Calu3 (cell line): Measurements from ENCODE around the gene HNRNPDL. TPM values are rescaled to one million over a fixed set of nuclear protein-coding genes. Genes with fewer than 3 reads are reported as not detected.

Source experiments
- BruUV-seq: library from RNA; stranded (reverse); fragments of 400-500 nt; replicated peaks from 2 replicates; lab custom pipeline; 2021; lab: Mats Ljungman, UMichigan
- CTCF ChIA-PET: fragments of 300-600 bp; sonication (Branson Sonifier 250); formaldehyde crosslinking; loops from one replicate; lab custom pipeline; 2022; ENCODE audit warnings: antibody characterized with exemption; lab: Charles Lee
- DNase-seq: peaks from one replicate; pipeline ENCODE4 v3.0.0; 2022
- H3K27ac Mint-ChIP-seq: one replicate; pipeline ENCODE4 v1.8.0; 2022; ENCODE audit warnings: mixed read lengths; ENCODE audit not compliant: unreplicated experiment
- H3K27me3 Mint-ChIP-seq: one replicate; pipeline ENCODE4 v1.8.0; 2022; ENCODE audit warnings: mixed read lengths; ENCODE audit not compliant: unreplicated experiment
- H3K36me3 Mint-ChIP-seq: one replicate; pipeline ENCODE4 v1.8.0; 2022; ENCODE audit warnings: mild to moderate bottlenecking, moderate library complexity, mixed read lengths; ENCODE audit not compliant: insufficient read depth, unreplicated experiment
- H3K4me1 Mint-ChIP-seq: one replicate; pipeline ENCODE4 v1.8.0; 2022; ENCODE audit warnings: mild to moderate bottlenecking, low read depth, mixed read lengths; ENCODE audit not compliant: unreplicated experiment
- H3K4me3 Mint-ChIP-seq: one replicate; pipeline ENCODE4 v1.8.0; 2022; ENCODE audit warnings: mild to moderate bottlenecking, low read depth, moderate library complexity, mixed read lengths; ENCODE audit not compliant: unreplicated experiment
- H3K9me3 Mint-ChIP-seq: one replicate; pipeline ENCODE4 v1.8.0; 2022; ENCODE audit warnings: low read depth, mixed read lengths; ENCODE audit not compliant: unreplicated experiment
- intact Hi-C: fragments of 100-400 bp; cut with micrococcal nuclease; formaldehyde crosslinking; loops from one replicate; pipeline ENCODE4 v1.10.0; 2022; ENCODE audit not compliant: unreplicated experiment
- total RNA-seq: library from RNA; stranded (reverse); gene quantifications from 2 replicates; pipeline ENCODE4 v1.2.3, GENCODE V29; 2022
- TF ChIP-seq, protein P1 (sequence below): fragments of 200-600 bp; IDR thresholded peaks from one replicate; pipeline ENCODE4 v1.8.0; 2022; ENCODE audit warnings: antibody characterized with exemption; ENCODE audit not compliant: unreplicated experiment

HNRNPDL gene
- total RNA-seq, 1 experiment from 2014 or later: 198 TPM

DNA sequence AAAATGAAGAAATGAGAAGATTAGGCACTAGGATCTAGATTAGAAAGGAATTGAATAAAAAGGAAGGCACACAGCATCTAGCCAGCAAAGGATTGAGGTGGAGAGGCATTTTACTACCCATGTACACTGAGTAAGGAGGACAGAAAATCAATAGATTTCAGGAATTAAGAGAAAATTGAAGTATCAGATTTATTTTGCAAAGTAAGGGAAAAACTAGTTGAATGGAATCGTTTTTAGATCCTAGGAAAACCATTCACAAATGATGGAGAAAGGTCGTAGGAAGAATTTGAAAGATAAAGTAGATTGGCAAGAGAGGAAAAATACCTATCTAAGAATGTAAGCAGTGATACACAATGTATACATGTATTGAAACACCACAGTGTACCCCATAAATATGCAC lies 31.4 kb upstream of the HNRNPDL start:
- CTCF ChIA-PET: interaction anchor here (1.1 kb wide), 2 partner anchors 277 to 323 kb away, joined by 5 to 6 read pairs; no protein-coding TSS in a partner anchor
- BruUV-seq: no TSS peak

DNA sequence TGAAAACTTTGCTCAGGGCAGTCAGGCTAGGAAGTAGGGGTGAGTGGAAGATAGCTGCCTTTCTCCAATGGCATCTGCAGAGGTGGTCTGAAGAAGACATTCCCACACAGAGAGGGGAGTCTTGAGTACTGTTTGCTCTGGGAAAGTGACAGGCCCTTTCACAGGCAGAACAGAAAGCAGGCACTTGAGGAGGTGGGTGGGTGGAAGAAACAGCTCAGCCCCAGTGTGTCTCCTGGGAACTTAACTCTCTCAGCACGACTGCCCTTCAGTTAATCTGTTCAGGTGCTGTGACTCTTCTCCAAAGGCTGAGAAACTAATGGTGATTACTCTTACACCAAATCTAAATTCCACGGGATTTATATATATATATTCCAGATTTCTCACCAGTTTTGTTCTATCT lies 28.5 kb upstream of the HNRNPDL start:
- Mint-ChIP-seq H3K27me3 (no peaks in the 10 kb centered on the region), H3K27ac (no peak overlapping the region), H3K4me1 (no peaks in the 10 kb centered on the region), H3K36me3 (peaks cover 17% of the 10 kb centered on the region), H3K9me3 (no peaks in the 10 kb centered on the region), H3K4me3 (no peak overlapping the region)
- no peak for DNase-seq
- TF ChIP-seq, protein P1, sequence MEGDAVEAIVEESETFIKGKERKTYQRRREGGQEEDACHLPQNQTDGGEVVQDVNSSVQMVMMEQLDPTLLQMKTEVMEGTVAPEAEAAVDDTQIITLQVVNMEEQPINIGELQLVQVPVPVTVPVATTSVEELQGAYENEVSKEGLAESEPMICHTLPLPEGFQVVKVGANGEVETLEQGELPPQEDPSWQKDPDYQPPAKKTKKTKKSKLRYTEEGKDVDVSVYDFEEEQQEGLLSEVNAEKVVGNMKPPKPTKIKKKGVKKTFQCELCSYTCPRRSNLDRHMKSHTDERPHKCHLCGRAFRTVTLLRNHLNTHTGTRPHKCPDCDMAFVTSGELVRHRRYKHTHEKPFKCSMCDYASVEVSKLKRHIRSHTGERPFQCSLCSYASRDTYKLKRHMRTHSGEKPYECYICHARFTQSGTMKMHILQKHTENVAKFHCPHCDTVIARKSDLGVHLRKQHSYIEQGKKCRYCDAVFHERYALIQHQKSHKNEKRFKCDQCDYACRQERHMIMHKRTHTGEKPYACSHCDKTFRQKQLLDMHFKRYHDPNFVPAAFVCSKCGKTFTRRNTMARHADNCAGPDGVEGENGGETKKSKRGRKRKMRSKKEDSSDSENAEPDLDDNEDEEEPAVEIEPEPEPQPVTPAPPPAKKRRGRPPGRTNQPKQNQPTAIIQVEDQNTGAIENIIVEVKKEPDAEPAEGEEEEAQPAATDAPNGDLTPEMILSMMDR: no peak
- no TSS peak for BruUV-seq
- CTCF ChIA-PET: no interaction called here
- intact Hi-C loops: no loop called here

More for the DNA sequence above, 31.4 kb upstream of the HNRNPDL start:
- Mint-ChIP-seq H3K9me3 (no peaks in the 10 kb centered on the region), H3K27me3 (no peaks in the 10 kb centered on the region), H3K4me1 (no peaks in the 10 kb centered on the region), H3K4me3 (no peak overlapping the region), H3K27ac (no peak overlapping the region), H3K36me3 (peaks cover 18% of the 10 kb centered on the region)
- no peak for DNase-seq
- intact Hi-C loops: loop anchor here (5.0 to 10.0 kb wide), 2 partner anchors 273 to 341 kb away; no protein-coding TSS in a partner anchor
- TF ChIP-seq, protein P1: no peak

DNA sequence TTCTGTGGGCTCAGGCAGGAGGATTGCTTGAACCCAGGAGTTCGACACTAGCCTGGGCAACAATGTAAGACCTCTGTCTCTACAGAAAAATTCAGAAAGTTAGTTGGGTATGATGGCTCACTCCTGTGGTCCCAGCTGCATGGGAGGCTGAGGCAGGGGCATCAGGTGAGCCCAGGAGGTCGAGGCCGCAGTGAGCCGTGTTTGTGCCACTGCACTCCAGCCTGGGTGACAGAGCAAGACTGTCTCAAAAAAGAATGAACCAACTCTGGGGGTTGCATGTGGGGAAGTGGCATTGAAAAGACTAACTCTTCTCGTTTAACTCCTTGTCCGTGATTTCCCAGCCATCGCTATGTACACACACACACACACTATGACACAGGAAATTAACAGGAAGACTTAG lies 27.0 kb upstream of the HNRNPDL start:
- intact Hi-C loops: no loop called here

DNA sequence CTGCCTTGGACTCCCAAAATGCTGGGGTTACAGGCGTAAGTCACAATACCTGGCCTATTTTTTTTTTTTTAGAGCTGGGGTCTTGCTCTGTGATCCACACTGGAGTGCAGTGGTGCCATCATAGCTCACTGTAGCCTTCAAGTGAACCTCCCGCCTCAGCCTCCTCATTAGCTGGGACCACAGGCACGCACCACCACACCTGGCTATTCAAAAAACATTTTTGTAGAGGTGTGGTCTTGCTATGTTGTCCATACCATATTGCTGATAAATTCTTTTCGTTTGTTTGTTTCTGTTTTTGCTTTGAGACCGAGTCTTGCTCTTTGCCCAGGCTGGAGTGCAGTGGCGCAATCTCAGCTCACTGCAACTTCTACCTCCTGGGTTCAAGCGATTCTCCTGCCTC lies 21.8 kb upstream of the HNRNPDL start:
- TF ChIP-seq, protein P1: no peak
- no peak for DNase-seq
- Mint-ChIP-seq H3K4me3 (no peak overlapping the region), H3K9me3 (no peaks in the 10 kb centered on the region), H3K36me3 (peaks cover 20% of the 10 kb centered on the region), H3K27me3 (no peaks in the 10 kb centered on the region), H3K4me1 (no peaks in the 10 kb centered on the region), H3K27ac (no peak overlapping the region)
- intact Hi-C loops: no loop called here
- CTCF ChIA-PET: no interaction called here
- BruUV-seq: no TSS peak

More for the DNA sequence above, 27.0 kb upstream of the HNRNPDL start:
- no peak overlapping the region for H3K4me3 Mint-ChIP-seq
- TF ChIP-seq, protein P1: no peak
- H3K27ac Mint-ChIP-seq: no peak overlapping the region
- H3K4me1 Mint-ChIP-seq: no peaks in the 10 kb centered on the region
- no TSS peak for BruUV-seq
- H3K36me3 Mint-ChIP-seq: peaks cover 10% of the 10 kb centered on the region
- H3K27me3 Mint-ChIP-seq: no peaks in the 10 kb centered on the region
- CTCF ChIA-PET: no interaction called here
- no peak for DNase-seq
- no peaks in the 10 kb centered on the region for H3K9me3 Mint-ChIP-seq
